ENCODE results near the gene NDP.

NDP gene, protein sequence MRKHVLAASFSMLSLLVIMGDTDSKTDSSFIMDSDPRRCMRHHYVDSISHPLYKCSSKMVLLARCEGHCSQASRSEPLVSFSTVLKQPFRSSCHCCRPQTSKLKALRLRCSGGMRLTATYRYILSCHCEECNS

GRCh38 chrX:43973249-43974099, at the start of gene NDP:
NDP (minus strand) TSS chrX:43973390; CDS start chrX:43958645, 14,745 bp downstream.
- DNase-seq (ENCODE audit: low read depth in 2 of 2) = no peak

DNA sequence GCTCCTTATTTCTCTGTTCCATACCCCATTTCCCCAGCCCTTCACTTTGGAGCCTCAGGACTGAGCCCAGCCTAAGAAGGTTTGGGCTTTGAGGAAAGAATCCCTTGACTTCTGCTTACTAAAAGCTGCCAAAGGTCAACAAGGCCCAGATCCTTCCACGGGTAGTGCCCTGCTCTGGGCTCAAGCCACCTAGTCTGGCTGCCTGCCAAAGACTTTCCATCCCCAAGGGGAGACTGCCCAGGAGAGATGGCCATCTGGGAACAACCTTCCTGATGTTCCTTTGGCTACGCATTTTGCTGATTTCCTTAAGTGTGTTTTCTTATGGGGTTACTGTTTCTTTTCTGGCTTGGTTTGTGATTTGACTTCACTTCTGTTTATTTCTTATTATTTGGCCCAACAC, 49.8 kb upstream of the NDP start:
- DNase-seq (ENCODE audit: low read depth in 2 of 2) = no peak

GRCh38 chrX:44020693-44021092, 47.5 kb upstream of the NDP start:
- no peak for DNase-seq (ENCODE audit: low read depth in 2 of 2)

DNA sequence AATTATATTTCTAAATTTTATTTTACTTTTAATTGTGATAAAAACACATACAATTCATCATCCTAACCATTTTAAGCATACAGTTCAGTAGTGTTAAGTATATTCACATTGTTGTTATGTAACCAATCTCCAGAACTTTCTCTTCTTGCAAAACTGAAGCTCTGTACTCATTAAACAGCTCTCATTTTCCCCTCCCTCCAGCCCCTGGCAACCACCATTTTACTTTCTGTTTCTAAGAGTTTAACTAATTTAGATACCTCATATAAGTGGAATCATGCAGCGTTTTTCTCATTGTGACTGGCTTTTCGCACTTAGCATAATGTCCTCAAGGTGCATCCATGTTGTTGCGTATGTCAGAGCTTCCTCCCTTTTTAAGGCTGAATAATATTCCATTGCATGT, 46.7 kb upstream of the NDP start:
- no peak for DNase-seq (ENCODE audit: low read depth in 2 of 2)

- no peak for DNase-seq (ENCODE audit: low read depth in 2 of 2)
Observed at GRCh38 chrX:44017676-44018075, 44.5 kb upstream of the NDP start.

DNA sequence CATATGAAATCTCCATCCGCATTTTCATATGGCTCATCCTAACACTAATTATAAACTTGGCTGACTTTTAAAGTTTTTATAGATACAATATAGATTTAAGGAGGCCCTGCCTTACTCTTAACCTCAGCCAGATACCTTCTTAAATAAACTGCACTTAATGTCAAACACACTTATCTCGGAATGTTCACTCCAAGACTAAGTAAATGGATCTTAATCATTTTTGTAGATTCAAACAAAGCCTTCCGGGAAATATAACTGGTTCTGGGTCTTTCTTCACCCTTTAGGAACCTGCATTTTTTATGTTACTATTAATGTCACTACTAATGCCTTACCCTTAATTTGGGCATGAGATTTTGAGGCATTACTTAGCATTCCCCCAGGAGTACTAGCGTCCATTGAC, 43.7 kb upstream of the NDP start:
- no peak for DNase-seq (ENCODE audit: low read depth in 2 of 2)

DNA sequence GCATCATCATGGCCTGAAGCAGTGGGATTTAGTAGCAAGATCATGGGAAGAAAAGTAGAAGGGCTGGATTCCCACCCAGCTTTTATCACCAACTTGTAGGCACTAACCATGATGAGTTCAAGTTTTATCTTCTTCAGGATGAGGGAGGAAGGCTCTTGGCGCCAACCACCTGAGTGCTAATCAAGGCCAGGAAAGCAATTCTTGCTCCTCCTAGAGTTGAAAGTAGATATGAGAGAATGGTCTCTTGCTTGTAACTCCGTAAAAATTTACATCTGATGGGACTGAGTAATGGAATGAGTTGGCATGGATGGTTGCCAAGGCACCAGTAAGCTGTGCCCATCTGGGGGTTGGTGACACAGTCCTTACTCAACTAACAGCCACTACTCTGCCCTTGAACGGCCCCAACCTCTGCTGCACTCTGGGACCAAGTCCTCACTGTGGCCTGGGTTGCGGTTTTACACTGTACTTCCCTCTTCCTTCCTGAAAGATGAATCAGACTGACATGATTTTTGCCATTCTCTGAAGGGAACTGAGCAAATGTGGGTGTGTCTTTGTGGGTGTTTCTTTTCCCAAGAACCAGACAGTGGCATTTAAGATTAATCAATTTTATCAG, 39.4 kb upstream of the NDP start:
- DNase-seq (ENCODE audit: low read depth in 2 of 2) = peak; percentile 11 to 29

- DNase-seq (ENCODE audit: low read depth in 2 of 2) = no peak
Observed at GRCh38 chrX:44011506-44011905, 38.3 kb upstream of the NDP start.

DNA sequence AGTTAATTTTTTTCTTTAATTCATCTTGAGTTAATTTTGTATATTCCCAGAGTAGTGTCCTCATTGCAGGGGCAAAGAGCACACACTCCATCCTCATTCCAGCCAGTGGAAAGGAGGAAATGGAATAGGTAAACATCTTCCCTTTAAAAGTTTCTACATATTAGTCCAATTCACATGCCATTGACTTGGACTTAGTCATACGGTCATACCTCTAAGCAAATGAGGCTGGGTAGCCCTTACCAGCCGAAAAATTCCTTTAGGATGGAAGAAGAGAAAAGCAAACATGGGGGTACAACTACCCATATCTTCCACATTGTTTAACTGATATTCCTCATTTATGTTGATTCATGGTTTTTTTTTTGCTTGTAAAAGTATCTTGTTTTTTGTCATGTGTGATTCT, 37.4 kb upstream of the NDP start:
- DNase-seq (ENCODE audit: low read depth in 2 of 2) = no peak

- no peak for DNase-seq (ENCODE audit: low read depth in 2 of 2)
Observed at GRCh38 chrX:44006081-44006480, 32.9 kb upstream of the NDP start.

DNA sequence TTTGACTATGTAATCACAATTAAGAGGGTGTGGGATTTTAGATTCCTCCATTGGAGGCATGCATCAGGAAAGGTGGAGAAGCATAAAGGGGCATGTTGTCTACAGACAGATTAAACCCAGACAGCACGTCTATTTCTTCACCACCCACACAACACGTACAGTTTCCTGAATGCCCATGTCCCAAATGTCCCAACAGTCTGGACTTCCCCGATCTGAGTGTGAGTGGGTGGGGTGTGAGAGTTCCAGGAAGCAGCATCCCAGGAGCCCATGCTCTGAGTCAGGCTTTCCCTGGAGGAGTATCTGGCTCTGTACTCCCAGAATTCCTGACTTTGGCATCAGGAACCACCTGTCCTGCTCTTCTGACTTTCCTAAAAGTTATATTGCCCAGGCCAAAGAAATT, 30.8 kb upstream of the NDP start:
- no peak for DNase-seq (ENCODE audit: low read depth in 2 of 2)

GRCh38 chrX:44002567-44002966, 29.4 kb upstream of the NDP start:
- no peak for DNase-seq (ENCODE audit: low read depth in 2 of 2)

DNA sequence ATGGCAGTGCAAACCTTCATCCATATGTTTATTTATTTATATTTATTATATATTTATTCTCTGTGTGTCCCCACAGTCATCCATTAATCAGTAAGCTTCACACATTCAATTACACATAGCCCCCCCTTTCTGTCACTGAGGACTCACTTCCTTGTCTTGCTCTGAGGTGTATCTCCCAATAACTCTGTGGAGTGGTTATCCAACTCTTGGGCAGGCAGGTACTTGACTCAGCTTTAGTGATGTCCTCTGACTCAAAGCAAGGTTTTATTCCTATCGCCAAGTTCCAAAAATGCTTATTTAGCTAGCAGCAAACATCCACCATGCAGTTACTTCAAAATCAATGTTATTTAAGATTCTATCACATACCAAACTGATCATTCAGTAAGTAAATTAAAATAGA, 25.2 kb upstream of the NDP start:
- no peak for DNase-seq (ENCODE audit: low read depth in 2 of 2)

GRCh38 chrX:43996491-43996890, 23.3 kb upstream of the NDP start:
- no peak for DNase-seq (ENCODE audit: low read depth in 2 of 2)

DNA sequence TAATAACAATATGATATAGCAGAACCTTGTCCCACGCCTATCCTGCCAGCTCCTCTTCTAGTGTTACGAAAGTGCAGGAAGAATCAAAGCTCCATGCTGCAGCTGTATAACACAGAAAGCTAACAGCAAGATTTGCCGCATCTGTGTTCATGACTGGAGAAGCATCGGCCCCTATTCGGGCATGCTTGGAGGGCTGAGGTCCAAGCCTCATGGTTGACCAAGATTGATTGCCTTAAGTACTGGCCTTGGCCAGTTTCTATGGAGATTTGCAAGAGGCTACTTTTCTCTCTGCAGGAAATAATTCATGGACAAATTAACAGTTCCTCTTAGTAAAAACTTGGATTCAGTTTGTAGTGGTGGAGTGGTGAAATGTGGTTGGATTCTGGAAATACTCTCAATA, 12.9 kb upstream of the NDP start:
- DNase-seq (ENCODE audit: low read depth in 2 of 2) = no peak

DNA sequence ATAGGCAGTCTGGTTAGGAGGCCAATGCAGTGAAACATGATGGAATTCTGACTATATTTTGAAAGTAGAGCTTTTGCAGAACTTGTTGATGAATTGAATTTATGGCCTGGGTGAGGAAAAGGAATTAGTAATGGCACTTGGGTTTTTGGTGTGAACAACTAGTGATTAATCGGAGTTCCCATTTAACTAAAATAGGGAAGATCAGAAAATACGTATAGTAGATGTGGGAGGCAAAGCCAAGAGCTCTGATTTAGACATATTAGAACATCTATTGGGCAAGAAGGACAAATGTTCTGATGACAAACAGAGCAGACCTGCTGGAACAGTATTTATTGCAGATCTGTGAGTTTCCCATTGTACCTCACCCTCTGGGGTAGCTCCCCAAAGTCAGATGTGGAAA, 12.3 kb upstream of the NDP start:
- DNase-seq (ENCODE audit: low read depth in 2 of 2) = no peak

- DNase-seq (ENCODE audit: low read depth in 2 of 2) = no peak
Observed at GRCh38 chrX:43978226-43978625, 5.0 kb upstream of the NDP start.

DNA sequence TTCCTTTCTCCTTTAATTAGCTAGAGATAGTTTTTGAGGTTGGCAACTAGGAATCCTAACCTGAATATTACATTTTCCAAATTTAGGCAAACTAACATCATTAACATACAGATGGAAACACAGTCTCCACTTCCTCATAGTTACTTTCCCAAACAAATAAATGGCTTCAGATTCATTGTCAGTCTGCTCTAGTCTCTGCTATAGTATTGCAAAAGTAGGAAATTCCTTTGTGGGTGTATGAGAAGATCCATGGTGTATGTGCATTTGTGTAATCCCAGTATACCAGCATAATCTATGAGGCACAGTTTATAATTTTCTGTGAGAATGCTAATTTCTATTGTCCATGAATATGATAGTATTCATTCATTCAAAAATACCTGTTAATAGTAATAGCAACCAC, 3.0 kb upstream of the NDP start:
- DNase-seq (ENCODE audit: low read depth in 2 of 2) = no peak

DNA sequence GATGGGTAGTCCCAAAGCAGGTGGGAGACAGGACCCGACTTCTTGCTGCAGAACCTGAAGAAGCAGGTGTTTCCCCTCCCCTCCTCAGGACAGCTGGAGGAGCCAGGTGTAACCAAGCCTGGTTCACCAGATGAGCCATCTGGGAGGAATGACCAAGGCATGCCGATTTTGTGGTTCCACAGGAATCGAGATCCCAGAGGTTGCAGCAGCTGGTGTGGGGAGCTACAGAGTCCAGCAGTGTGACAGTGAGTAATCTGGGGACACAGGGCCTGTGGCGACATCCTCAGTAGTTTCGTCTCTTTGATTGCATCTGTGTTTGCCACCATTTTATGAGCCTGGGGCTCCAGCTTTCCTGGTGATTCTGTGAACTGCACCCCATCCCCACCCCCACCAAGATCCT, 2.6 kb upstream of the NDP start:
- DNase-seq (ENCODE audit: low read depth in 2 of 2) = no peak

DNA sequence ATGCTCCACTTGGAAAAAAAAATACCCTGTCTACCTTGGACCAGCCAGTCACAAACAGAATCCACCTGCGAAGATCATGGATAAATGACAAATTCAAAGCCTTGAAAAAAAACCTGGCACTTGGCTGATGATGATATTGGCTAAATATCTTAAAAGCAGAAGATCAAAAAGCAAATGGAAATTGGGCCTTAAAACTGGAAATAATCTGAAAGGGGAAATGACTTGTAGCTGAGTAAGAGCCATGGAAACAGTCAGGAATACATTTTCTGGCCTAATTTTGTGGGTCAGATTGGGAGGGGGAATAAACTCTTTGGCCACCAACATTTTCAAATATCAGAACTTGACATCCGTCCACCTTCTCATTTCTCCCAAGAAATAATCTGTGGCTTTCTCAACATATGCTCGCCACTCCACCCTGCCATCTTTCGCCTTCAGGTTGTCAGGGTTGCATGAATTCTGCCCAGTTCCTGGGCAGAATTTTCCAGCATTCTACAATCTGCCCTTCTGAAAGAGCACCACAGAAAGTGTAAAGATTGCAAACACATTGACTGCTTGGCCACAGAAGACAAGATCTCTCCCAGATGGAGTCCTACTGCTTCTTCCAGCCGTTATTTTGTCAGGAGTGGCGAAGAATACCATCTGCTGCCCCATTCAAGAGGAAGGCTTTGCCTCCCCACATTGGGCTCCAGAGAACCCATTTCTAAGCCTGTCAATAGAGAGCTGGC, 1.7 kb upstream of the NDP start:
- no peak for DNase-seq (ENCODE audit: low read depth in 2 of 2)

DNA sequence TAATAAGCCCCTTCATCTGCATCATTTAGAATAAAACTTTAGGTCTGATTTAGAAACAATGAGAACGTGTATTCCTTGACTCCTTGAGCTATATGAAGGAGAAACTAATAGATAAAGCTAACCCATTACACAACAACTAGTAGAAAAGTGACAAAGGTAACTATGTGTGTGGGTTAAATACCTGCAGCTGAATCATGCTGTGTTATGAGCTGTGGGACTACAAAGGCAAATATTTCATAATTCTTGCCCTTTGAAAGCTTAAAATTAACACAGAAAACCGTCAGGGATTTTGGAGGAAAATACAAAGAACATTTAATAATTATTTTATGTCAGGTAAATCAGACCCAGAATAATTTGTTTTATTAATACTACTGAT, 898 bp upstream of the NDP start:
- no peak for DNase-seq (ENCODE audit: low read depth in 2 of 2)

Measured in stimulated activated CD8-positive, alpha-beta memory T cell treated with anti-CD3 and anti-CD28 coated beads, Interleukin-7, amount 100 ng/mL, for 4 hours (primary cell).